Measurements from ENCODE around the gene VASP.

DNA sequence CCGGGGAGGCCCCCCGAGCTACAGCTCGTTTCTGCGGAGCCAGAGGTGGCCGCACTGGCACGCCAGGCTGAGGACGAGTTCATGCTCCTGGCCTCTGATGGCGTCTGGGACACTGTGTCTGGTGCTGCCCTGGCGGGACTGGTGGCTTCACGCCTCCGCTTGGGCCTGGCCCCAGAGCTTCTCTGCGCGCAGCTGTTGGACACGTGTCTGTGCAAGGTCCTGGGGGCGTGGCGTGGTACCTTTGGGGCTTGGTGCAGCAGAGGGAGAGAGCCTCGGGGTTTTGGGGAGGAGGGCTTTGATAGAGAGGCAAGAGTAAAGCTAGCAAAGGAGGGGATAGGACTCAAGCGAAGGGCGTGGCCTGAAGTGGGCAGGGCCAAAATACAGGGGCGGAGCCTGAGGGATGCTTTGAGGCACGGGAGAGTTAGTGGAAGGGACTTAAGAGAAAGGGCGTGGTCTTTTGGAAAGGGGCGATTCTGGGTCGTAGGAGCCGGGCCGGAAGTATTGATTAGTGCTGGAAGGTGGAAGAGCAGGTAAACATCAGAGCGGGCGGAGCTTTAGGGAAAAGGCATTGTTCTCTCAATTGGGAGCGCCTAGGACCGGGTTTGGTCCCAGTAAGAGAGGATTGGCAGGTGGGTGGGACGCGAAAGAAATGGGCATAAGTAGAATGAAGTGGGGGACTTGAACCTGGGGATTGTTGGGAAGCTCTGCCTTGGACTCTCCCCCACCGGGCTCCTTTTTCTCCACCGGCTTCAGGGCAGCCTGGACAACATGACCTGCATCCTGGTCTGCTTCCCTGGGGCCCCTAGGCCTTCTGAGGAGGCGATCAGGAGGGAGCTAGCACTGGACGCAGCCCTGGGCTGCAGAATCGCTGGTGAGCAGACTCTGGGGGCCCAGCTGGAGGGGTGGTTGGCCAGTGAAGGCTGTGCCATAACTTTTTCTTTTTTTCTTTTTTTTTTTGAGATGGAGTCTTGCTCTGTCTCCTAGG lies 7.8 kb upstream of the VASP start:
- TF ChIP-seq, protein P1, sequence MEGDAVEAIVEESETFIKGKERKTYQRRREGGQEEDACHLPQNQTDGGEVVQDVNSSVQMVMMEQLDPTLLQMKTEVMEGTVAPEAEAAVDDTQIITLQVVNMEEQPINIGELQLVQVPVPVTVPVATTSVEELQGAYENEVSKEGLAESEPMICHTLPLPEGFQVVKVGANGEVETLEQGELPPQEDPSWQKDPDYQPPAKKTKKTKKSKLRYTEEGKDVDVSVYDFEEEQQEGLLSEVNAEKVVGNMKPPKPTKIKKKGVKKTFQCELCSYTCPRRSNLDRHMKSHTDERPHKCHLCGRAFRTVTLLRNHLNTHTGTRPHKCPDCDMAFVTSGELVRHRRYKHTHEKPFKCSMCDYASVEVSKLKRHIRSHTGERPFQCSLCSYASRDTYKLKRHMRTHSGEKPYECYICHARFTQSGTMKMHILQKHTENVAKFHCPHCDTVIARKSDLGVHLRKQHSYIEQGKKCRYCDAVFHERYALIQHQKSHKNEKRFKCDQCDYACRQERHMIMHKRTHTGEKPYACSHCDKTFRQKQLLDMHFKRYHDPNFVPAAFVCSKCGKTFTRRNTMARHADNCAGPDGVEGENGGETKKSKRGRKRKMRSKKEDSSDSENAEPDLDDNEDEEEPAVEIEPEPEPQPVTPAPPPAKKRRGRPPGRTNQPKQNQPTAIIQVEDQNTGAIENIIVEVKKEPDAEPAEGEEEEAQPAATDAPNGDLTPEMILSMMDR (IDR thresholded peaks at IDR 0.05 in 8 of 11, conservative IDR thresholded peaks at IDR 0.05 in 3 of 11) = no peak
- TF ChIP-seq POLR2AphosphoS5 (IDR thresholded peaks at IDR 0.05) = peak in 2 of 3 donors; percentile 38 to 55
- no peak for TF ChIP-seq POLR2A (IDR thresholded peaks at IDR 0.05)

Data from spleen (tissue), 7 donors.